ENCODE results near the gene KLF14.

- TF ChIP-seq, protein P1, sequence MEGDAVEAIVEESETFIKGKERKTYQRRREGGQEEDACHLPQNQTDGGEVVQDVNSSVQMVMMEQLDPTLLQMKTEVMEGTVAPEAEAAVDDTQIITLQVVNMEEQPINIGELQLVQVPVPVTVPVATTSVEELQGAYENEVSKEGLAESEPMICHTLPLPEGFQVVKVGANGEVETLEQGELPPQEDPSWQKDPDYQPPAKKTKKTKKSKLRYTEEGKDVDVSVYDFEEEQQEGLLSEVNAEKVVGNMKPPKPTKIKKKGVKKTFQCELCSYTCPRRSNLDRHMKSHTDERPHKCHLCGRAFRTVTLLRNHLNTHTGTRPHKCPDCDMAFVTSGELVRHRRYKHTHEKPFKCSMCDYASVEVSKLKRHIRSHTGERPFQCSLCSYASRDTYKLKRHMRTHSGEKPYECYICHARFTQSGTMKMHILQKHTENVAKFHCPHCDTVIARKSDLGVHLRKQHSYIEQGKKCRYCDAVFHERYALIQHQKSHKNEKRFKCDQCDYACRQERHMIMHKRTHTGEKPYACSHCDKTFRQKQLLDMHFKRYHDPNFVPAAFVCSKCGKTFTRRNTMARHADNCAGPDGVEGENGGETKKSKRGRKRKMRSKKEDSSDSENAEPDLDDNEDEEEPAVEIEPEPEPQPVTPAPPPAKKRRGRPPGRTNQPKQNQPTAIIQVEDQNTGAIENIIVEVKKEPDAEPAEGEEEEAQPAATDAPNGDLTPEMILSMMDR (IDR thresholded peaks at IDR 0.05; ENCODE audit: insufficient read depth, low read length): no peak
- TF ChIP-seq, protein P2, sequence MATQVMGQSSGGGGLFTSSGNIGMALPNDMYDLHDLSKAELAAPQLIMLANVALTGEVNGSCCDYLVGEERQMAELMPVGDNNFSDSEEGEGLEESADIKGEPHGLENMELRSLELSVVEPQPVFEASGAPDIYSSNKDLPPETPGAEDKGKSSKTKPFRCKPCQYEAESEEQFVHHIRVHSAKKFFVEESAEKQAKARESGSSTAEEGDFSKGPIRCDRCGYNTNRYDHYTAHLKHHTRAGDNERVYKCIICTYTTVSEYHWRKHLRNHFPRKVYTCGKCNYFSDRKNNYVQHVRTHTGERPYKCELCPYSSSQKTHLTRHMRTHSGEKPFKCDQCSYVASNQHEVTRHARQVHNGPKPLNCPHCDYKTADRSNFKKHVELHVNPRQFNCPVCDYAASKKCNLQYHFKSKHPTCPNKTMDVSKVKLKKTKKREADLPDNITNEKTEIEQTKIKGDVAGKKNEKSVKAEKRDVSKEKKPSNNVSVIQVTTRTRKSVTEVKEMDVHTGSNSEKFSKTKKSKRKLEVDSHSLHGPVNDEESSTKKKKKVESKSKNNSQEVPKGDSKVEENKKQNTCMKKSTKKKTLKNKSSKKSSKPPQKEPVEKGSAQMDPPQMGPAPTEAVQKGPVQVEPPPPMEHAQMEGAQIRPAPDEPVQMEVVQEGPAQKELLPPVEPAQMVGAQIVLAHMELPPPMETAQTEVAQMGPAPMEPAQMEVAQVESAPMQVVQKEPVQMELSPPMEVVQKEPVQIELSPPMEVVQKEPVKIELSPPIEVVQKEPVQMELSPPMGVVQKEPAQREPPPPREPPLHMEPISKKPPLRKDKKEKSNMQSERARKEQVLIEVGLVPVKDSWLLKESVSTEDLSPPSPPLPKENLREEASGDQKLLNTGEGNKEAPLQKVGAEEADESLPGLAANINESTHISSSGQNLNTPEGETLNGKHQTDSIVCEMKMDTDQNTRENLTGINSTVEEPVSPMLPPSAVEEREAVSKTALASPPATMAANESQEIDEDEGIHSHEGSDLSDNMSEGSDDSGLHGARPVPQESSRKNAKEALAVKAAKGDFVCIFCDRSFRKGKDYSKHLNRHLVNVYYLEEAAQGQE (IDR thresholded peaks at IDR 0.05; ENCODE audit: insufficient replicate concordance, low read depth): no peak
- TF ChIP-seq SPI1 (IDR thresholded peaks at IDR 0.05; ENCODE audit: borderline replicate concordance, low read depth) (no peak), POLR2AphosphoS5 (IDR thresholded peaks at IDR 0.05; ENCODE audit: low read depth) (no peak)
Measured at GRCh38 chr7:130736298-130736900, 2.4 kb upstream of the KLF14 start.

All from HL-60 (cell line).